GM21723 (cell line): ENCODE measurements around the gene KLK8.

Experiments
- ATAC-seq: cut with Tn5 transposase; IDR thresholded peaks from one replicate; pipeline ENCODE4 v1.9.1; 2021; ENCODE audit warnings: mild to moderate bottlenecking, moderate library complexity; ENCODE audit not compliant: unreplicated experiment

Gene KLK8, protein sequence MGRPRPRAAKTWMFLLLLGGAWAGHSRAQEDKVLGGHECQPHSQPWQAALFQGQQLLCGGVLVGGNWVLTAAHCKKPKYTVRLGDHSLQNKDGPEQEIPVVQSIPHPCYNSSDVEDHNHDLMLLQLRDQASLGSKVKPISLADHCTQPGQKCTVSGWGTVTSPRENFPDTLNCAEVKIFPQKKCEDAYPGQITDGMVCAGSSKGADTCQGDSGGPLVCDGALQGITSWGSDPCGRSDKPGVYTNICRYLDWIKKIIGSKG

DNA sequence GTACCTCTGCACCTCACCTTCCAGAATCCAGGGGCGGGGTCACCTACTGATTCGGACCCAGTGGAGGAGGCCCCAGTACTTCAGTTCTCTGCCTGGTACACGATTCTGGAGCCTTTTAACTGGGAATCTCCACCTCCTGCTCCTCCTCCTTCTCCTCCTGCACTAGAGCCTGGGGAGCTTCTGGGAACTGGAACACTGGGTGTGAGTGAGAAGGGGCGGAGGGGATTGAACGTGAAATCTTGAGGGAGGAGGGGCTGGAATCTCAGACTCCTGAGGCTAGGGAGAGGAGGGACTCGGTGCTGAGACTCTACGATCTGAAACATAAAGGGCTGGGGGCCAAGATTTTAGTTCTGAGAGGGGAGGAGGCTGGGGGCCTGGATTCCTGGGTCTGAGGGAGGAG lies at the start of gene KLK8:
KLK8 (minus strand) TSS at position 90 of the 400 bp plus-strand sequence. CDS start 437 bp downstream, outside the sequence.
- ATAC-seq, result no peak

DNA sequence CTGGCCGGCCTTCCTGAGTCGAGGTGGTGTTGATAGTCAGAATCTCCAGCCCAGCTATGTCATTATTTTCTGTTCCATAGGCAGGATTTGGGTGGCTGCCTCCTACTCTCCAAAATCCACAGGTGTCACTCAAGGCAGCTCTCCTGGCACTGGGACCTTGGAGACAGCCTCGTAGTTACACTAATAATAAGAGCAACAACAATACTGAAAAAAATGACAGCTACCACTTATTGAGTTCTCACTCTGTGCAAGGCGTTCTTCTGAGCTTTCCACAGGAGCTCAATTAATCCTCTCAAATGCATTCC lies 45.6 kb upstream of the KLK8 start:
- no peak for ATAC-seq

DNA sequence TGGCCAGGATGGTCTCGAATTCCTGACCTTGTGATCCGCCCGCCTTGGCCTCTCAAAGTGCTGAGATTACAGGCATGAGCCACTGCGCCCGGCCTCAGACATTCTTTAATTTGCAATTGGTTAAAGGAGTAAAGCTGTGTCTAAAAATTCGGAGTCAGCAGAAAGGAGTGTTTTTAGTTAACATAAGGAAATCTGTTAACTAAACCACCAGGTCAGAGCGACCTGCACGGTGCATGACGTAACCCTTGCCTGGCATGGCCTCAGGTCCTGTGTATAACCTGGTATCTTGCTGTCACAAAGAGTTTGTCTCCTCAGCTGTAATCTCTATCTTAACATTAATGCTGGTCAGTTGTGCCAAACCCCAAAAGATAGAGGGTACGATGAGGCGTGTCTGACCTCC lies 42.9 kb upstream of the KLK8 start:
- no peak for ATAC-seq

DNA sequence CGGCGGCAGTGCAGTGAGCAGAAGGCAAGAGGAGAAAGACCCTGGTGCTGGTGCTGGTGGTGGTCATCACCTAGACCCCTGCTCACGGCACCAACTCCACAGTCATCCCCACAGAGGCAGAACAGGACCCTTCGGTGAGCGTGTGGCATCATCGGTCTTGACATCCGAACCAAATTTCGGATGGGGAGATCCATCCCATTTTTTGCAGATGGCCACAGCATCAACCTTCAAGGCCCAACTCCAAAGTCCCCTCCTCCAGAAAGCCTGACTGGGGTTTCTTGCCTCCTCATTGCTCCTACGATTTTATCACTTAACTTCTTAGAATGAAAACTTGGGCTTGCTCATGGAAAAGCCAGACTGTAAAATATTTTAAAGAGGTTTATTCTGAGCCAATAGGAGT lies 42.1 kb upstream of the KLK8 start:
- no peak for ATAC-seq

DNA sequence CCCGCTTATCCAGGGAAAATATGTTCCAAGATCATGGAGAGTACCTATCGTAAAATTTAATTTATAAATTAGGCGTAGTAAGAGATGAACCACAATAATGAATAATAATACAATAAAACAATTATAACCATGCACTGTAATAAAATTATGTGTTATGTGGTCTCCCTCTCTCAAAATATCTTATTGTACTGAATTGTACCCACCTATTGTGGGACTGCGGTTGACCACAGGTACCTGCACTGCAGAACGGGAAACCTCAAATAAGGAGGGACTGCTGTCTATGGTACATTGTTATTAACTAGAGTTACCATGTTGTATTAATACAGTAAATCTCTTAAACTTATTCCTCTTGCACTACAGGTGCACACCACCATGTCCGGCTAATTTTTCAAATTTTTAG lies 38.7 kb upstream of the KLK8 start:
- no peak for ATAC-seq

DNA sequence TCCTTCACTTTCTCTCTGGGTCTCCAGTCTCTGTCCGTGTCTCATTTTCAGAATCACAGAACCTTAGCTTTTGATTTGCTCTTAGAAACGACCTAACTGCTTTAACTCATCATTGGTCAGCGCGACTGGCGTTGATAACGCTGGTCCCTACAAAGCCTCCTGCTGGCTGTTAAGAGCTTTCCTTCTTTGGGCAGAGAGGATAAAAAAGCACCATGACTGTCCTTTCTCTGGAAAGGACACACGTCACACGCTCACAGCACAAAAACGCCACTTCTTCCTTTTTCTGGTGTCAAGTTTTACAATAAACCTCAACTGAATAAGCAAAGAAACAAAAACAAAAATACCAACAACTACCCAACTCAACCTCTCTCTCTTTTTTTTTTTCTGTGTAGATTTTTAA lies 35.1 kb upstream of the KLK8 start:
- ATAC-seq, result no peak

DNA sequence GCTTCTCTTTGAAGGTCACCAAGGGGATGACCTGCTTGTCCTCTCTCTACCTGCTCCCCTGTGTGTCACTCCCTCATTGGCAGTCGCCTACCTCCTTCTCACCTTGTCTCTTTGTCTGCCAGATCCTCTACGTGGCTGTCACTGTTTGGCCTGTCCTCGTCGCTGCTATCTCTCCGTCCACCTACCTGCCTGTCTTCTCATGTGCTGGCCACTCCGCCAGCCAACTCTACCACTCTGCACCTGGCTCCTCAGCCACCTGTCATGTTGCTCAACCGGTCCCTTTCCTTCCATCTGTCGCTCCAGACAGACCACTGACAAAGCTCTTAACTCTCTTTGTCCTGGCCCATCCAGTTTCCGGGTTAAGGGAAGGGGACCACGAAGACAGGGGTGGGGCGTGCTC lies 33.3 kb upstream of the KLK8 start, which contains the start of gene KLK12:
KLK12 (minus strand) TSS at position 299 of the 400 bp plus-strand sequence. CDS start 381 bp downstream, outside the sequence.
- ATAC-seq, result no peak

DNA sequence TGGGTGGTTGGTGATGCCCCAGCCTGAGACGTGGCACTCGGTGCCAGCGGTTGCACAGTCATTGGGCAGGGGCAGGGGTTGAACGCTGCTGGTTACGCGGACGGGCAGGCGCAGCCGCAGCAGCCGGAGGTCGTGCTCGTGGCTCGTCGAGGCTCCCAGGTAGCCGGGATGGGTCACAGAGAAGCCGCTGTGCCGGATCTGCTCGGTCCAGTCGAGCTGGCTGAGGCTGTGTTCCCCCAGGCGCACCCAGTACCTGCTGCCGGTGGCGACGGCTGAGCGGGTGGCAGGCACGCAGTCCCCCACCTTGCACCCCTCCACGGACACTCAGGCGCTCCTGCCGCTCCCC lies 30.4 kb upstream of the KLK8 start:
- ATAC-seq, result no peak

DNA sequence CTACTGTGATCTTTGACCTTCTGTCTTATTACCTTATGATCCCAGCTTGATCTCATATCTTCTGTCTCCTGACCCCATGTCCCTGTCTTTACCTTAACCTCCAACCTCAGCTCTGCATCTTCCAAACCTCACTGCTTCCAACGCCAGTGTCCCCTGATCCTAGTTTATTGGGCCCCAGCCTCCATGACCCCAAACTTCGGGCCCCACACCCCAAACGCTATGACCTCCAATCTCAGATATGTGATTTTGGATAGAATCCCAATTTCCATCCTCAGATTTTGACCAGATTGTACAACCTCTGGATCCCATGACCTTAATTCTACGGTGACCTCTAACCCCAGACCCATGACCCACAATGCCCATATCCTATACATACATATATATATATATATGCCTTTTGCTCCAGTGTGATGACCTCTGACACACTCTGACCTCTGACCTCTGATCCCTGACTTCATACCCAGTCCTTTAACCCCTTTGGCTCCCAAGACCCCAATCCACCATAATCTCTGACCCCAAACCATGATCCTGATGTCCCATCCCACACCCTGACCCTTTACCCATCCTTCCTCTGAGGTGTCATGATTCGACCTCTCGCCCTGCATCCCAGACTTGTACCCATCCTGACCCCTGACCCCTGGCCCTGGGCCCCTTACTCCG lies 29.9 kb upstream of the KLK8 start:
- no peak for ATAC-seq

DNA sequence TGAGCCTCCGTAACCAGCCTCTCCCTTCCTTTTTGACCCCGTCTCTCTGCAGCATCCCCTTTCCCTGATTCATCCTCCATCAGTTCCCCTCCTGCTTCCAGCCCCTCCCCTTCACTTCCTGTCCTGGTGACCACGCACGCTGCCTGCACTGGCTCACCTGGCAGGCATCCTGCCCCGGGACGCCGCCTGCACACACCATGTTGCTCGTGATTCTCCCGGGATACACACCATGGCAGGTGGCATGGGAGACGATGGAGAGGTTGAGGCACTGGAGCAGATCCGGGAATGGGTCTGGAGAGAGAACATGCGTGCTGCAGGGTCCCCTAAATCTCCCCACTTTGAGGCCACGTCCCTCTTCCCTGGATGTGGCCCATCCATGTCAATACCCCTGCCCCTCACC lies 29.2 kb upstream of the KLK8 start:
- ATAC-seq, result no peak

DNA sequence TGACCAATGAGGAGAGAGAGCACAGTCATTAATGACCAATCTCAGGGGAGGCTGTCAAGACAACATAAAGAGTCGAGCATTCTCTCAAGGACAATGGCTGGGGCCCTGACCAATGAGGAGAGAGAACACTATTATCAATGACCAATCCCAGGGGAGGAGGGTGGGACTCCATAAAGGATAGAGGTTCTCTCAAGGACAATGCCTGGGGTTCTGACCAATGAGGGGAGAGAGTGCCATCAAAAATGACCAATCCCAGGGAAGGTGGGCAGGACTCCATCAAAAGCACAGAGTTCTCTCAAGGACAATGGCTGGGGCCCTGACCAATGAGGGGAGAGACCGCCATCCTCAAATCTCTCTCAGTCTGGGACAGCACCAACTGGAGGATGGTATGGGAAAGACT lies 28.3 kb upstream of the KLK8 start:
- ATAC-seq, result no peak

DNA sequence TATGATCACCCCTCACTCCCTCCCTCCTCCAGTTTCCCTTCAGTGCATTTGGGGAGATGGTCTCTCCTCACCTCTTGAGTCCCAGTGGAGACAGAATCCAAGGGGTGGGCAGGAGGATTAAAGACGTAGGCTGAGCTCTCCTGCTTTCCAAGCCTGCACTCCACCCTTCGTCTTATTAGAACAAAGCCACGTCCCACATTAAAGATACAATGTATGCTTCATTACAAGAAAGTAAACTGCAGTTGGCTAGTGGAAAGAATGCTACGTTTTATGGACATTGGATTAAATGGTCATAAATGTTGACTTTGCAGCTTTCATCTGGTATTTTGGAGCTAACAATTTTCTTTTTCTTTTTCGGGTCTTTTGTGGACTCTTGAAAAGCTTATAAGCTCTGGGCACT lies 26.5 kb upstream of the KLK8 start:
- ATAC-seq, result no peak

DNA sequence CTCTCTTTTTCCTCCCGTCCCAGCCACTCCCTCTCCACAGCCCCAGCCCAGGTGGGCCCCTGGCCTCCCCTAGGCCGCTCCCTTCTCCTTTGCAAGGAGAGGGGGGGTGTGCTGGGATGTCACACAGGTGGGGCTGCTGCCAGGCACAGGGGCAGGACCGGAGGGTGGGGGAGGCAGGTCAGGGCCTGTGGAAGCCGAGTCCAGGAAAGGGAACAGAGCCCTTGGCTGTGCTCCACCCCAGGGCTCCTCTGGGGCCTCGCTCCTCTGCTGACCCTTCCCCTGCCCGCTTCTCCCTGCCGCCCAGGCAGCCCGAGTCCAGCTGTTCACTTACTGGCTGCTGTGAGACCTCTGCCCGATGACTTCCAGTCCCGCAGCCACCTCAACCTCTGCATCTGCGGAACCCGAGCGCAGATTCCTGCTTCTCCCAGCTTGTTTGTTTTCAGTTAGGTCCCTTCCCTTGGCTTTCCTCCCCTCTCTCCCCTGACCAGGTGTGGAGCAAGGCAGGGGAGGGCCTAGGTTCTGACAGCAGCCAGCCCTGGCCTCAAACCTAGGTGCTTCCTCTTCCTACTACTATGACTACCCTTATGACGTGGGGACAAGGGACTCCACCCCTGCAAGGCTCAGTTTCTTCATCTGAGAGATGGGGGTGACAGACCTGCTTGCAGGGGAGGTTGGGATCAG lies 25.9 kb upstream of the KLK8 start:
- ATAC-seq, result no peak

DNA sequence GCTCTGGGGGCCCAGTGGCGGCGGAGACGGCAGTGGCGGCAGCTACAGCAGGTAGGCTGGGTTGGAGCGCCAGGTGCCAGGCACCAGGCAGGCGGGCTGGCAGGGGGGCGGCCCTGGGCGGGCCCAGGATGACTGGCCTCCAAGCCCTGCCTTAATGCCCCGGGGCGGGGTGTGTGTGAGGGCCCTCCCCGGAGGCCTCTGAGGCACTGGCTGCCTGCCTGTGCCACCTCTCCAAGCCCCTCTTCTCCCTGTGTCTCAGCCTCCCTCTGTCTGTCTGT lies 25.1 kb upstream of the KLK8 start, which contains the start of gene KLK11:
KLK11 (minus strand) TSS at position 63 of the 278 bp plus-strand sequence. CDS start 985 bp downstream, outside the sequence.
- no peak for ATAC-seq

DNA sequence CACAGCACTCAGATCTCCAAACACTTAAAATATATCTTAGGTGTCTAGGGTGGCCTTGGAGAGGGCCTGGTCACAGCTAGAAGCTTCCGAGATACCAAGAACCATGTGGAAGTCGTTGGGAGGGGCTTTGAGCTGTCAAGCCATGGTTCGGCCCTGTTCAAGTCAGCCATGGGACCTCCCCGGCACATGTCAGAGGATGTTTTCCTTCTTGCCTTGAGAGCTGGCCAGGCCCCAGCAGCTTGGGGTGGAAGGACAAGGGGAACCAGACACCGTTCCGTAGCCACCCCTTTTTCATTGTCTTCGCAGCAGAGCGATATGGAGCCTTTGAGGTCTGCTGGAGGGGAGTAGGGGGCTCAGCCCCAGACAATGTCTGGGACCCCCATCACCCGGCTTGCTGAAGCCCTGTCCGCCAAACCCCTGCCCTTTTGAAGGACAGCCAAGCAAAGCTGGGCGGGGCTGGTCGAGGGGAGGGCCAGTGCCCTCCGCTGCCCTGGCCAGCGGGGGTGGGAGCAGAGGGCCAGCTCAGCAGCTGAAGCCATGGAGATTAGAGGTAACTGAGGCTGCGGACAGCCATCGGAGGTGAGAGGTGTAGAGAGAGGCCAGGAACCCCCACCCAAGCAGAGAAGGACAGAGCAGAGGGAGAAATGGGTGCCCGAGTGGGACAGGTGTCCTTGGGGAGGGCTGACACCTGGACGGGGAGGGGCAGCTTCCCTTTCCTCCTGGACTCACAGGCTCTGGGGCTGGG lies 24.6 kb upstream of the KLK8 start:
- ATAC-seq, result no peak

DNA sequence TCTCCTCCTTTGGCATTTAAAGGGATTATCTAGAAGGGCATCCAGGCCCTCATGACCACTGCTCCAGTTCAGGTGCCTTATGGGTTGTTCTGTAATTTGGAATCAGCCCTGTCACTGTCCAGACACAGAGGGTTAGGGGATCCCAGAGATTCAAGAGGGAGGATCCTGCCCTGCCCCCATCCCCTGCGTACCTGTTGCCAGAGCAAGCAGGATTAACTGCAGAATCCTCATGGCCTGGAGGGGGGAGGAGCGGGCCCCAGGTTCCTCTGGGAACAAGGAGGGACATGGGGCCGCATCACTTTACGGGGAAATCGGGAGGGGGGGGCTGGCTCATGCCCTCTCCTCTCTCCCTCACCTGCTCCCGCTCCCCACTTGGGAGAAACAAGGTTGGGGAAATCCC lies 24.0 kb upstream of the KLK8 start:
- ATAC-seq, result no peak

DNA sequence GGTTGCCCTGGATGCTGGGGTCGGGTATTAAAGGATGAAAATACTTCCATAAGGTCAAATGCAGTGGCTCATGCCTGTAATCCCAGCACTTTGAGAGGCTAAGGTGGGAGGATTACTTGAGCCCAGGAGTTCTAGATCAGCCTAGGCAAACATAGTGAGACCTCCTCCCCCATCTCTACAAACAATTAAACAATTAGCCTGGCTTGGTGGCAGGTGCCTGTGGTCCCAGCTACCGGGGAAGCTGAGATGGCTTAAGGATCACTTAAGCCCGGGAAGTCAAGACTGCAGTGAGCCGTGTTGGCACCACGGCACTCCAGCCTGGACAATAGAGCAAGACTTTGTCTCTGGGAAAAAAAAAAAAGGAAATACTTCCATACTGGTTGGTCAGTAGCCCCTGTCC lies 23.5 kb upstream of the KLK8 start:
- ATAC-seq, result no peak

DNA sequence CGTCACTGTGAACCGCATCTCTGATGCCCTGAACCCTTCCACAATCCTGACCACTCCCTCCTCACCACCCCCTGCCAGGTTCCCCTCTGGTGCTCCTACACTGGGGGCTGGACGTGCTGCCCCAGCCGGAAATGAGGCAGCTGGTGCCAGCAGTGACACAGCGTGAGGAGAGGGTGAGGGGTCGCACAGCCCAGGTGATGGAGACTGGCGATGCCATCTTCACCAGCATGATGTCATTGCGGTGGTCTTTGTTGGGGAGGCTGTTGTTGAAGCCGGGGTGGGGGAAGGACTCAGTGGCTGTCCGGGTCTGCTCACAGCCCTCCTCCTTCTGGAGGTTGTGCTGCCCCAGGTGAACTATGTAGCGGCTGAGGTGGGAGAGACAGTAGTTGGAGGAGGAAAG lies 22.5 kb upstream of the KLK8 start:
- ATAC-seq, result no peak

DNA sequence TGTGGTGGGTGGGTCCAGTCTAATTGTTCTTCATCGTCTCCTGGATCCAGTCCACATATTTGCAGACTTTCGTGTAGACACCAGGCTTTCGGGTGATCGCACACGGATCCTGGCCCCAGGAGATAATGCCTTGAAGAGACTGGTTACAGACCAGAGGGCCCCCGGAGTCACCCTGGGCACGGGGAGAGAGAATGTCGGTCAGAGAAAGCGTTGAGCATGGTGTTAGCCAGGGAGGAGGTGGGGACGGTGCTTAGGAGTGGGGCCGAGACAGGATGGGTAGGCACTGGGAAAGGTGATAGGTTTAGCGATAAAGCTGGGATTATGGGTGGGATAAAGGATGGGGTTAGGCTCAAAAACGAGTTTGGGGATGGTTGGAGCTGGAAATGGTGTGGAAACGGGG lies 21.1 kb upstream of the KLK8 start:
- no peak for ATAC-seq

DNA sequence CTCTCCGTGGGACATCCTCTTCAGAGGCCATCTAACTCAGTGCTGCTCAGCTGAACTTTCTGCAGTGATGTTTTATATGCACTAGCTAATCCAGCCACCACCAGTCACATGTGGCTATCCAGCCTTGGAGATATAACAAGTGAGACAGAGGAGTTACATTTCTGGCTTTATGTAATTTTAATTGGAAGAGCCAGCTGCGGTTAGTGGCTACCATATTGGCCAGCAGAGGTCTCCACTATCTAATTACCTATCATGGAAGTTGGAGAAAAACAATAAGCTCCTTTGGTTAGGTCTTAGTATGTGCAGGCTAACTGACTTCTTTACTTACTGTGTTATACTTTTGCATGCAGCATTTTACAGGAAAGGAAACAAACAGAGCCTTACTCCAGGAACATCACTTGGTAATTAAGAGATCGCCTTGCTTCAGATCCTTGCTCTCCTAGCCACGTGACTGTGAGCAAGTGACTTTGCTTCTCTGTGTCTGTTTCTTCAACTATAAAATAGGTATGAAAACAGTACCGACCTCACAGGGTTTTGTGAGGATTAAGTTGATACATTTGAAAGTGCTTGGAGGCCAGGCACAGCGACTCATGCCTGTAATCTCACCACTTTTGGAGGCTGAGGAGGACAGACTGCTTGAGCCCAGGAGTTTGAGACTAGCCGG lies 19.7 kb upstream of the KLK8 start:
- ATAC-seq, result no peak

DNA sequence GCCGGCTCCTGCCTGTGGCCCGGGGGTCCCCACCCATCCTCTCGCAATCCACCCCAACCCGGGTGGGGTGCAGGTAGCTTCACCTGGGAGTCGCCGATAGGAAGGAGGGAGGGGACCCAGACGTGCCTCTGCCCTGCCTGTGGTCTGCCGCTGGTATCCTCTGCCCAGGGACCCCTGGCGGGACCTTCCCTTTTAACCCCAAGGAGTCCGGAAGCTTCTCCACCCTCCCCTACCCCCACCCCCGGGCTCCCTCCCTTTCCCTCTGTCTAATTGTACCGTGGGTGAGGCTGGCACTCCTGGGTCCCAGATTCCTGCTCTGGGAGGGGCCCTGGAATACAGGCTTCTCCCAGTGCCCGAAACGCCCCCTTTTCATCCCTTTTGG lies 18.1 kb upstream of the KLK8 start, which contains the start of gene KLK10:
KLK10 (minus strand) TSS at position 166 of the 382 bp plus-strand sequence. CDS start 579 bp downstream, outside the sequence.
- no peak for ATAC-seq
